UCSD-AML1 (cell line): Measurements from ENCODE around the gene IGFLR1.
"Not testable (repeated sequence)": the region's sequence is repeated elsewhere in the genome, so short reads cannot be mapped to it uniquely, and the experiment has no call there.

ENCODE experiments used
- DNase-seq: peaks from one replicate; lab custom pipeline; 2025; ENCODE audit not compliant: unreplicated experiment; lab: John Stamatoyannopoulos, UW

IGFLR1 gene

DNA sequence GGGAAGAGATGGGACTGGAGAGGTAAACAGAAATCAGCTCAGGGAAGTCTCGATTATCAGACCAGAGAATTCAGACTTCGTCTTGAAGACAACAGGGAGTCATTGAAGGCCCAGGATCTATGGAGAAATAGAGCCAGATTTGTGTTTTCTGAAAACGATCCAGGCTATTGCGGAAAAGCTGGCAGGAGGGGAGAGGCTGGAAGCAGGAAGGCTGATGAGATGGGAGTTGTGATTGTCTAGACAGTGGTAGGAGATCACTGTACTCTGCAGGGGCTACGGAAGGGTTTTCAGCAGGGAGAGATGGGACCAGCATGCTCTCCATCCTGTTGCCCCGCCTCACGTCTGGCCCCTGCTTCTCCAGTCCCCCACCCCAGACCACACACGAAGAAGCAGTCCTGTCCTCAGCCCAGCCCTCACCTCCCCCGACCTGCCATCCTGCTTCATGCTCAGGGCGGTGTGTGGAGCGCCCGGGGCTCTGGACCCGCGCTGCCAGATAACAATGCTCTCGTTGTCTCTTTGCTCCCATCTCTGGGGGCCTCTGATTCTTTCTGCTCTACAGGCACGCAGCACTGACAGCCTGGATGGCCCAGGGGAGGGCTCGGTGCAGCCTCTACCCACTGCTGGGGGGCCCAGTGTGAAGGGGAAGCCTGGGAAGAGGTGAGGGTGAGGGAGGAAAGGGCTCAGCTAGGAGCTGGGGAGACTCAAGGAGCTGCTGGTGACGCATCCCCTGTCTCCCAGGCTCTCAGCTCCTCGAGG, 35.0 kb upstream of the IGFLR1 start:
- DNase-seq, result no peak

DNA sequence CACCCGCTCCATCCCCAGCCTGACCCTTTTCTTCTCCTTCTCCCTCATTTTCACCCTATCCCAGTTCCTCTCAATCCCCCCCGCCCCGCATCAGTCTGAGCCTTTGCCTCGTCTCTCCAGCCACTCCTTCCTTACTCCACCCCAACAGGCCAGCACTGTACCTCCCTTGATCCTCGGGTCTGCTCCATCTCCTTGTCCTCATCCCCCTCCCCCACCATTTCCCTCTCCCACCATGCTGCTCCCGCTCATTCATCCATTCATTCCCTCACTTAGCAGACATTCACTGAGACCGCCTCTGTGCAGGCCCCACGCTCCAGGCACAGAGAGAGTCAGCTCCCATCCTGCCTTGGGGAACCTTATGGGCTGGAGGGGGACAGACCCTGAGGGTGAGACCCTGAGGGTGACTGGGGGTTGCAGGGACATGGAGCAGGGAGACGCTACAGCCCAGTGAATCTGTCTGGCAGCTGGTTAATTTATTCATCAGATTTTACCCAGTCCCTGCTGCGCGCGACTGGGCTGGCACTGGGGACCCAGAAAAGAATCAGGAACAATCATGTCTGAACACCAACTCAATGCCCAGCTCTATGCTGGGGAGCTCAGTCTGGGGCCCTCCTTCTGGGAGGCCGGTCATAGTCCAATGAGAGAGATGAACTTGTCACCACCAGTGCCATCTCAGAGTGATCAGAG, 34.0 kb upstream of the IGFLR1 start:
- DNase-seq, result no peak

DNA sequence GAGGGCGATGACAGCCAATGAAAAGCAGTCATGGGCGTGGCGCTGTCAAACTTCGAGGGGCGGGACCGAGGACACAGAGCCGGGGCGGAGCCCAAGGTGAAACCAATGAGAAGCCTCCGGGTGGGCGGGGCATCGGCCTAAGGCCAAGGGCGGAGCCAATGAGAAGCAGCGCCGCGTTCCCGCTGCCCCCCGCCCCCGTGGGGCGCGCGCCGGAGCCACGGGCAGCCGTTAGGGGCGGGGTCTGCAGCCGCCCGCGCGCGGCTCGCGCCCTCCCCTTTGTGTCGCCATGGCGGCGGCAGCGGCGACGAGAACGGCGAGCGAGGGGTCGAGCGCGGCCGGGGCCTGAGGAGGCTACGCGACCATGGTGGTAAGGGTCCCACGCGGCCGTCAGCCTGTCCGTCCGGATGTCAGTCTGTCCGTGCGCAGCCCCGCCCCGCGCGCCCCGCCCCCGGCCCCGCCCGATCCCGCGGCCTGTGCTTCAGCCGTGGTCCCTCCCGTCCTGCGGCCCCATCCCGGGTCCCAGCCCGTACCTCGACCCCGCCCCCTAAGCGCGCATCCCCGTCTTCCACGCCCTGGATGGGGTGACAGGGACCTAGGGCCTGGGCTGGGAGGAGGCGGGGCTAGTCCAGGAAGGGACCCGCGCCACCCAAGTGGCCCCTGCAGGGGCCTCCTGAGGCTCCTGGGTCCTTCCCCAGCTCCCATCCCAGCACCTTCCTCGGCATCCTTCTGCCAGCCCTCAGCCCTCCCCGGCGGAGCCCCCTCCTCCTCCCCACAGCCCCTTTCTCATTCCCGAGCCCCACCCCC, 33.2 kb upstream of the IGFLR1 start, which contains the start of gene ARHGAP33:
ARHGAP33 (plus strand) TSS at position 267 of the 804 bp plus-strand sequence; CDS start at position 362, 95 bp downstream.
- DNase-seq, result peak; percentile 98

DNA sequence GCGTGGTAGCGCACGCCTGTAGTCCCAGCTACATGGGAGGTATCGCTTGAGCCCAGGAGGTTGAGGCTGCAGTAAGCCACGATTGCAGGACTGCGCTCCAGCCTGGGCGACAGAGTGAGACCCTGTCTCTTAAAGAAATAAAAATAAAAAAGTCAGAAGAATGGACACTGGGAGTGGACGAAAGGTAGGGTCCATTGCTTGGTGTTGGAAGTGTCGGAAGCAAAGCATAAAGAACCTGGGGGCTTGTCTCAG, 32.7 kb upstream of the IGFLR1 start:
- no peak for DNase-seq

DNA sequence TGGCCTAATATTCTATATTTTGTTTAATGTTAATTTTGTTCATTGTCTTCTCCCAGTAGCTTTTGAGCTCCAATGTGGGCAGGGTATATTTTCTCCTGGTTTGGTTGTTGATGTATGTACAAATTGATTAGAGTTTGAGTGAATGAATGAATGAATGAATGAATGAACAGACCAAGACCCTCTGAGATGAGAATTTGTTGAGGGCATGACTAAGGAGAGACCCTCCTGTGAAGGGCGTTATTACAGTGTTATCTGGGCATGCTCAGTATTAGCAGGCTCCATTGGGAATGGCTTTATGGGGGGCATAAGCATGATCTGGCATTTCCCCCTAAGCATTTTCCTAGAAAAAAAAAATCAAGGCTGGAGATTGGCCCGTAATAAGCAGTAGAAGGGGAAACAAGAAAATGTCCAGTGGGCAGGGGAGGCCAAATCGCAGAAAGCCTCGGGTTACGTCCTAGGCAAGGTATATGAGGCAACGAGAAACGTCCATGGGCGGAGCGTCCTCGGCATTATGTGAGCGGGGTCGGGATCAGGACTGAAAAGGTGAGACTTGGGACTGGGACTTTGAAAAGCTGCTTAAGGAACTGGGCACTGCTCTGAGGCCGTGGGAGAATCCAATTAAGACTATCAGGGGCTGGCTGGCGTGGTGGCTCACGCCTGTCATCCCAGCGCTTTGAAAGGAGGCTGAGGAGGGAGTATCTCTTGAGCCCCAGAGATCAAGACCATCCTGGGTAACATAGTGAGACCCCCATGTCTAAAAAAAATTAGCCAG, 32.2 kb upstream of the IGFLR1 start:
- DNase-seq, result no peak

DNA sequence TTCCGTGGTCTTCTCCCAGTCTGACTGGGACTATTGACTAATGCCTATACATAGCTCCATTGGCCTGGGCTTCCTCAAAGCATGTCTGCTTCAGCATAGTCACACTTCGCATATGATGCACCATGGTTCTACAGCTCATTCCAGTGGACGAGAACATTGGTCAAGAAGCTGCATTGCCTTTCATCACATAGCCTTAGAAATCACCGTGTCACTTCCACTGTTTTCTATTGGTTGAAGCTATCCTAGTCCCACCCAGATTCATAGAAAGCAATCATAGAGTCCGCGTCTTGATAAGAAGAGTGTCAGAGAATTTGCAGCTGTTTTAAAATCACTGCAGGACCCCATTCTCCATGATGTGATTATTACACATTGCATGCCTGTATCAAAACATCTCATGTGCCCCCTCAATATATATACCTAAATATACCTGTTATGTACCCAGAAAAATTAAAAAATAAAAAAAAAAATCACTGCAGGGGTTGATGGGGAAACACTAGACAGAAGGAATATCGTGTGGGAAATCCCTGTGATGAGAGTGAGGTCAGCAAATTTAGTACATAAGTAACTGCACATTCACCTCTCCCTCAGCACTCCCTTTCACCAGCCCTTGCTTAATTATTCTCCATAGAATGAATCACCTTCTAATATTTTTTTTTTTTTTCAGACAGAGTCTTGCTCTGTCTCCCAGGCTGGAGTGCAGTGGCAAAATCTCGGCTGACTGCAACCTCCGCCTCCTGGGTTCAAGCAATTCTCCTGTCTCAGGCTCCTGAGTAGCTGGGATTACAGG, 31.0 kb upstream of the IGFLR1 start:
- DNase-seq, result no peak

DNA sequence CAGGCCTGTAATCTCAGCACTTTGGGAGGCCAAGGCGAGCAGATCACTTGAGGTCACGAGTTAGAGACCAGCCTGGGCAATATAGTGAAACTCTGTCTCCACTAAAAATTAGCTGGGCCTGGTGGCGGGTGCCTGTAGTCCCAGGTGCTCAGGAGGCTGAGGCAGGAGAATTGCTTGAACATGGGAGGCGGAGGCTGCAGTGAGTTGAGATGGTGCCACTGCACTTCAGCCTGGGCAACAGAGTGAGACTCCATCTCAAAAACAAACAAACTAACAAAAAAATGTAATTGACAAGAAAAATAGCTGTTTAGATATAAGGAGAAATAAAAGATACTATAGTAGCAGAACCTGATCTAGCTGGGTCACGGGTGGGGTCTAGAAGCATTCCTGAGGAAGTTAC, 30.1 kb upstream of the IGFLR1 start:
- DNase-seq, result not testable (repeated sequence)

DNA sequence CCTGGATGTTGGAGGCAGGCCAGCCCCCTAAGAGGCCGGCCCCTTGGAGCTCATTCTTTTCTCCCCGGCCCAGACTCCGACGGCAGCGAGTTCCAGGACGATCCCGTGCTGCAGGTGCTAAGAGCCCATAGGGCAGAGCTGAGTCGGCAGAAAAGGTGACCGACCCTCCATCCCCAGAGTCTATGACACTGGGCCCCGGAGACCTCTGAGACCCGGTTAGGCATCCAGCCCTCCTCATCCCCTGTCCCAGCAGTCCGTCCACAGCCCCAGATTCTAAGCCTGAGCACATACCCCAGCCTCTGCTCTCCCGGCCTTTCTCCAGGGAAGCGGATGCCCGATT, 25.8 kb upstream of the IGFLR1 start:
- DNase-seq, result no peak

DNA sequence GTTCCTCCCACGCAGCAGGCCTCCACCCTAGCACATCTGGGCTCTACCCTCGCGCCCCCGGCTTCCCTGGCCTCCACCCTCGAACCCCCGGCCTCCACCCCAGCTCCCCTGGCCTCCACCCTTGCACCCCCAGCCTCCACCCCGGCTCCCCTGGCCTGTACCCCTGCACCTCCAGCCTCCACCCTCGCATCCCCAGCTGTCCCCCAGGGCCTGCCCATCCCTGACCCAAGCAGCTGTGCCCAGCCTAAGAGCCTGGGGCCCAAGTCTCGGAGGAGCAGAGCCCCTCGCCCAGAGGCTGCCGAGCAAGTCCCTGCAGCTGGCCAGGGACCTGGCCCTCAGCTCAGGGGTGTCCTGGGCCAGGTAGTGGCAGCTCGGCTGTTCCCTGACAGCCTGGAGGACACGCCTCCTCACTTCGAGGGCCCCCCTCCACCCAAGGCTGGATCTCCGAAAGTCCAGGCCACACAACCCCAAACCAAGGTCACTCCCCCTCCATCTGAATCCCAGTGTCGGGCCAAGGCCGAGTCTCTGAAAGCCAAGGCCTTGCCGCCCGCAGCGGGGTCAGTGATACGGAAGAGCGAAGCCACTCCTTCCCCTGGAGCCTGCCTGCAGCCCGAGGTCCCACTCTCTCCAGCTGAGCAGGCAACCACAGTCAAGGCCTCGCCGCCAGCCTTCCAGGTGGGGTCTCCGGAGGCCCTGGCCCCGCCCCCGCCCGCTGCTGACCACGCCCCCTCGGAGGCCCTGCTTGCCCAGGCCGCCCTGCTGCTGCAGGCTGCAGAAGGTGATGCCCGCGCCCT, 25.2 kb upstream of the IGFLR1 start:
- no peak for DNase-seq

DNA sequence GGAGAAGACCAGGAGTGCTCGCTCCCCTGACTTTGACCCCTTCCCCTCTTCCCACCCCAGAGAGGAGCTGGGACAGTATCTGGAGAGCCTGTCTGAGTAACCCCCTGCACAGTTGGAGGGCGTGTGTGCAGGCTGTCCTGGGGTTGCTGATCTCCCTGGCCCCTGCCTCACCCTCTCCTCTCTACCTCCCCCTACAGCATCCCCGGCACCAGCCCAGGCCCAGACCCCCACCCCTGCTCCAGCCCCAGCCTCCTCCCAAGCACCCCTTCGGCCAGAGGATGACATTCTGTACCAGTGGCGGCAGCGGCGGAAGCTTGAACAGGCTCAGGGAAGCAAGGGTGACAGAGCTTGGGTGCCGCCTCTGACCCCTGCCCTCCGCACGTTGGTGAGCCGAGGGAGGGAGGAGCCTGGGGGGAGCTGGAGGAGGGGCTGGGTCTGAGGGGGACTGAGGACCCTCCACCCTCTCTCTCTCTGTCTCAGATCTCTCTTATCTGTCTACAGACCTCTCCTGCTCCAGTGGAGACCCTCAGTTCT, 24.4 kb upstream of the IGFLR1 start:
- DNase-seq, result no peak

DNA sequence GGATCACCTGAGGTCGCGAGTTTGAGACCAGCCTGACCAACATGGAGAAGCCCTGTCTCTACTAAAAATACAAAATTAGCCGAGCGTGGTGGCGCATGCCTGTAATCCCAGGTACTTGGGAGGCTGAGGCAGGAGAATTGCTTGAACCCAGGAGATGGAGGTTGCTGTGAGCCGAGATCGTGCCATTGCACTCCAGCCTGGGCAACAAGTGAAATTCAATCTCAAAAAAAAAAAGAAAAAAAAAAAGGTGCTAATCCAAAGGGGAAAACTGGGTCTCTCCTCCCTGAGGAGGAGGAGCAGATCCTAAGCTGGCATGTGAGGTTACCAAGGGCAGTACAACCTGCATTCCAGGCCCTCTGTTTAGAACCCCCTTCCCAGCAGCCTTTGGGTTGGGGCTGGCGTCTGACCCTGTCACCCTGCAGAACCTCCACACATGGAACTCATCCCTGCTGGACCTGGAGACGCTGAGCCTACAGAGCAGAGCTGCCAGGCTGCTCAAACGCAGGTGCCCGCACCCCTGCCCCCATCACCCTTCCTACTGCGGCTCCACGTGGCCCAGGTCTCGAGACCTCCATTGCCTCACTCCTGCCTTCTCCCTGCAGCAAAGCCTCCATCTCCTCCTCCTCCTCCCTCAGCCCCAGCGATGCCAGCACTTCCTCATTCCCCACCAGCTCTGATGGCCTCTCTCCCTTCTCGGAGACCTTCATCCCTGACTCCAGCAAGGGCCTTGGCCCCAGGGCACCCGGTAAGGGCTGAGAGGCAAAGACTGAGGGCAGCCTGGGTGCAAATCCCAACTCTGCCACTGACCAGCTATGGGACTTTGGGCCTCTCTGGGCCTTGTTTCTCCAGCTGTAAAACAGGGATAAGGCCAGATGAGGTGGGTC, 22.4 kb upstream of the IGFLR1 start:
- no peak for DNase-seq

DNA sequence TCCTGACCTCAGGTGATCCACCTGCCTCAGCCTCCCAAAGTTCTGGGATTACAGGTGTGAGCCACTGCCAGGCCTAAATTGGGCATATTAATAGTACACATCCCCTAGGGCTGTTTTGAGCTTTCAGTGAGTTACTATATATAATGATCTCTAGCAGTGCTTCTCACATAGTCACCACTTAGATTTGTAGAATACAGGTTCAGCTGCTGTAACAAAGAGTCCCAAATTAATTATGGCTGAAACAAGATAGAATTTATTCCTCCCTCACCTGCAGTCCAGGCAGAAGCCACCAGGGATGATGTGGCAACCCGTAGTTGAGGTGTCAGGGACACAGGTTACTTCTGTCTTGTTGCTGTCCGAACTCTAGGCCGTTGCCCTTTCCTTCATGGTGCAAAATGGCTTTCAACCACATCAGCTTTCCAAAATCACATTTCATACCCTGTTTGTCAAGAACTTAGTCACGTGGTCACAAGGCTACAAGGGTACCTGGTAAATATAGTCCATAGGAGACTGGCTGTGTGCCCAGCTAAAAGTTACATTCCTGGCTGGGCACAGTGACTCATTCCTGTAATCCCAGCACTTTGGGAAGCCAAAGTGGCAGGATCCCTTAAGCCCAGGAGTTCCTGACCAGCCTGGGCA, 18.6 kb upstream of the IGFLR1 start:
- DNase-seq, result no peak

DNA sequence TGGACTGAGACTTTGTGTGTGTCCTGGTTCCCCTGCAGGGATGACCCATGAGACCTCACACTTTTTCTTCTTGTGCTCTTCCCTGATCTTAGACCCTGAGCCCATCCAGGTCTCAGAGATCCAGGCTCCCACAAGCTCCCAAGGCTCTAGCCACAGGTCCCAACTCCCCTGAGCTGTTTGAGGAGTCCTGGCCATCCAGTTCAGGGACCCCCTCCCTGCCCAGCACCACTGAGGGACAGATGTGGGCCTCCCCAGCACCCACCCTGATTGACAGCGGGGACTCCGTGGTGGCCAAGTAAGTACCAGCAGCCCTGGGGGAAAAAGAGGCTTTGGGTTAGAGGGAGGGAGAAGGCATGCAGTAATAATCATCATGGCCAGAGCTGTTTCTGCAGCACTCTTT, 17.4 kb upstream of the IGFLR1 start:
- no peak for DNase-seq

DNA sequence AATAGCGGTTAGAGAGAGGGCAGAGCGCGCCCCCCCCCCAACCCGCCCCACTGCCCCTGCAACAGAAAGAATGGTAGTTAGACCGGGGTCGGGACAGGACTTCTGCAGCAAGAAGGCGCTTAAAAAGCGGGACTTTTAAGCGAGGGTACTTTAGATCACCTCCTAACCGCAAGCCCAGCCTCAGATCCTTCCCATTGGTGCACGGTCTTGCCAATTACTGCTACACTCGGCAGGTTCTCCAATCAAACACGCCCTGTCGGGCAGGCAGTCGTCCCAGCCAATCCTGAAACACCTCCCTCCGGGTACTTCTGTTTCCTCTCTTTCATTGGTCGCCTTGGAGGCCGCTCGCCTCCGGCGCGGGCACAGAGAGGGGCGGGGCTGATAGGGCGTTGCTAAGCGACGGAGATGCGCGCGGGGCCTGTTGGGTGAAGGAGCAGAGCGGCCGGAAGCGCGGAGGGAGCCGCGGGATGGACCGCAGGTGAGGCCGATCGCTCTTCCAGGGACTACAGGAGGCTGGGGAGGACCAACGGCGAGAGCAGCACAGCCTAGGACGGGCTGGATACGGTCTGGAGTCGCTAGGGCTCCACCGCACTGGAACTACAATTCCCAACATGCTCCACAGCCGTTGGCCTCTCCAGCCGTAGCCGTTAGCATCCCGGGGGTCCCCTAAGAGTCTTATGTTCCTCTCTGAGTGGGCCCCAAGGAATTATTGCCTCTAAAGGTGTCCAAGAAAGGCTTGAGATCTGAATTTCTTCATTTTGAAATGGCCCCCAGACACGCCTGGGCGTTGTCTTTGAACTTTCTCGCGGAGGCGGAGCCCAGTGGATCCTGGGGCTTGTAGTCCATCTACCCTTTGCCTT, 15.7 kb upstream of the IGFLR1 start, which contains the start of gene PROSER3:
PROSER3 (plus strand) TSS at position 428 of the 860 bp plus-strand sequence; CDS start at position 468, 40 bp downstream.
- peak; percentile 97 for DNase-seq

DNA sequence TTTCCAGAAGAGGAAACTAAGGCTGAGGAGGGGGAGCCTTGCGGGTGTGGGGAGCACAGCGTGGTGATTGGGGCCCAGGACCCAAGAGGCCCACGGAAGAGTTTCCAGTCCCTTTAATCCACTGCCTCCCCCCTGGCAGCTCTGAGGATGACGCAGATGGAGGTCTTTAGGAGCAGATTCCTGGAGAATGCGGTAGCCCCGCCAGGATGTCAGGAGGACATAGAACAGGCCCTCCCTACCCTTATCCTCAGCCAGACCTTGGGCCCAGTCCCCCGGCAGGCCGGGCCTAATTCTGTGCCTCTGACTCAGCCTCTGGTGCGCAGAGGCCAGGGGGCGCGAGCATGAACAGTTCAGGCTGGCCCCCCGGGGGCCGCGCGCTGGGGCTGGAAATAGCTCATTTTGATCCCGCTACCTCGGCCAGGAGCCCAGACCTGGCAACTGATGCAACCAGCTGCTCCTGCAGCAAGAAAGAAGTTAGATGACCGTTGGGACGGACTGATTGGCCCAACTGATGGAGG, 15.0 kb upstream of the IGFLR1 start:
- no peak for DNase-seq

DNA sequence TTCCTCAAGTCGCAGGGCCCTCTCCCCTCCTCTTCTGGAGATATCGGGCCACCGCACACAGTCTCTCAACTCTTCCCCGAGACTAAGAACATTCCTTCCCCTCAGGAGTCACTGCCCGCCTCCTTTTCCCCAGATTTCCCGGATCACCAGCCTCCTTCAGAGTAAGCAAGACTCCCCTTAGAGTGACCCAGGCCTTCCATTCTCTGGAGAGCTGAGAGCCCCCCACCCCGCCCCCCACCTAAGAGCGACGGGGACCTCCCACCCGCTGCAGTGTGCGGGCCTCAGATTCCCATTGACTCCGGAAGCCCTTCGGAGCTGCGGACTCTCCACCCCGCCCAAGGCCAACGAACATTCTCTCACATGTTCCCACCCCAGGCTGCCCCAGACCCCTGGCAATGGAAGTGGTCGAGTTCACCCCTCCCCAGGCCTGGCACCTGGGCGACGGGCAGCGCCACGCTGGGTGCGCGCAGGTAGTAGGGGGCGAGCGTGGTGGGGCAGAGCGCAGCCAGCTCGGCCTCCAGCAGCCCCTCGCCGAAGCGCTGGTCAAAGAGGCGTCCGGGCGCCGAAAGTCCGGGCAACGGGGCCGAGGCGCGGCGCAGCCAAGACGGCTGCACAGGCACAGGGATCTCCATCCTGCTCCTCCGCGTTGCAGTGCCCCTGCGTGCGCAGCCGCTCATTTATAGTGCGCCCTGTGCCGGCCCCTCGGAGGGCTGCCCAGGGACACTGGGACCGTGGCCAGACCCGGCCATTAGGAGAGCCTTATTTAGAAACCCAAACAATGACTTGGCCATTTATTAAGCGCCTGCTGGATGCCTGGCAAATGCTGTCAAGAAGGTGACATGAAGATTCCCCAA, 14.4 kb upstream of the IGFLR1 start, which contains the start of gene HSPB6:
HSPB6 (minus strand) TSS at position 653 of the 854 bp plus-strand sequence; CDS start at position 632, 21 bp downstream.
- no peak for DNase-seq
